Prostate gland (tissue), 2 donors: Measurements from ENCODE around the gene LURAP1L. TPM values are rescaled to one million over a fixed set of nuclear protein-coding genes. Genes with fewer than 3 reads are reported as not detected.

Experiments used
- DNase-seq: peaks from one replicate; pipeline ENCODE4 v3.0.0-alpha.2; 2019; ENCODE audit warnings: low spot score
- H3K27ac ChIP-seq, 2 donors: fragments of 200-600 bp; sonication (generic); 2 replicates each; pipeline ENCODE4 v1.5.1; 2017 to 2019
- H3K27me3 ChIP-seq: fragments of 200-600 bp; sonication (generic); replicated peaks from 2 replicates; pipeline ENCODE4 v1.5.1; 2019; ENCODE audit not compliant: insufficient read depth
- H3K36me3 ChIP-seq, 2 donors: fragments of 200-600 bp; sonication (generic); 1 replicate in 1 of 2; 2 replicates in 1 of 2; pipeline versions ENCODE4 v1.5.1 to v1.8.1; 2017 to 2019
- H3K4me1 ChIP-seq: fragments of 200-600 bp; sonication (generic); replicated peaks from 2 replicates; pipeline ENCODE4 v1.5.1; 2019
- H3K4me3 ChIP-seq, 2 donors: fragments of 200-600 bp; sonication (generic); 2 replicates each; pipeline ENCODE4 v1.5.1; 2017 to 2019
- H3K9me3 ChIP-seq: fragments of 200-600 bp; sonication (generic); 2 replicates; pipeline ENCODE4 v1.5.1; 2017
- POLR2A ChIP-seq: fragments of 450-650 bp; IDR thresholded peaks from one replicate; pipeline ENCODE4 v1.6.1; 2016; ENCODE audit warnings: antibody characterized with exemption, mild to moderate bottlenecking
- POLR2AphosphoS5 ChIP-seq: sonication (generic); formaldehyde crosslinking; IDR thresholded peaks from one replicate; pipeline ENCODE4 v1.6.1; 2017; ENCODE audit warnings: antibody characterized with exemption
- WGBS: methylation state at CpG from one replicate; pipeline ENCODE4 v1.1.5; 2018; 5-methylcytosine and 5-hydroxymethylcytosine counted together
- intact Hi-C: fragments of 100-400 bp; cut with DNase I; formaldehyde crosslinking; loops from one replicate; pipeline ENCODE4 v1.14.2; 2022
- total RNA-seq, 2 donors: library from RNA; depleted of rRNA; stranded (reverse); fragments of >200 nt; gene quantifications; one replicate each; pipeline ENCODE4 v1.1.0, GENCODE V29; 2016
- TF ChIP-seq, protein P1 (sequence below), 4 experiments: fragments of 200-600 bp in 2 of 4; fragments of 450-650 bp in 2 of 4; sonication (generic) in 2 of 4; IDR thresholded peaks; 1 replicate in 3 of 4; 2 replicates in 1 of 4; pipeline ENCODE4 v1.5.1; 2016 to 2019; ENCODE audit warnings: antibody characterized with exemption in 4 of 4, mild to moderate bottlenecking in 2 of 4, moderate library complexity in 2 of 4

The LURAP1L gene
- total RNA-seq, 2 donors from 2014 or later, result 2.7 to 8.8 TPM

DNA sequence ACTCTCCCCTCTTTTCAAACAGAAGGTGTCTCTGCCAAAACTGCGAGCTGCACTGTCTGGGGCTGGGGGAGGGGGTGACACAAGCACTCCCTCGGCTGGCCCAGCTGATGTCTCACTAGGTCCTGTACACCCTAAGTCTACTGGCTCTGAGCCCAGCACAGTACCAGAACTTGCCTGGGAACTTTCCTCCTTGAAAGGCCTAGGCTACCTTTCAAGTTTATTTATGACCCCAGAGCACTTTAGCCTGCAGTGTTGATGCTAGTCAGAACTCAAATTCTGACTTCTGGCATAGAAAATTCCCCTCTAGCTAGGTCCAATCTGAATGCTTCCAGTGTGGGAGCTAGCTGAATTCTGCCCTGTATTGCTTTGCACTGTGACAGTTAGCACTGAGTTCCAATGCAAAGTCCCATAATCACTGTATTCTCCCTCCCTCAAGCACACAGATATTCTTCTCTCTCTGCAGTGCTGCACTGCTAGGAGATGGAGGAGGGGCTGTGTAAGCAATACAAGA, 10.5 kb downstream of the LURAP1L start:
- Histone ChIP-seq H3K36me3 (no peaks in the 10 kb centered on the region), H3K4me3 (no peak overlapping the region), H3K27ac (no peak overlapping the region), H3K9me3 (no peaks in the 10 kb centered on the region), H3K4me1 (no peaks in the 10 kb centered on the region), H3K27me3 (no peaks in the 10 kb centered on the region)
- intact Hi-C loops, result no loop called here
- TF ChIP-seq, protein P1, sequence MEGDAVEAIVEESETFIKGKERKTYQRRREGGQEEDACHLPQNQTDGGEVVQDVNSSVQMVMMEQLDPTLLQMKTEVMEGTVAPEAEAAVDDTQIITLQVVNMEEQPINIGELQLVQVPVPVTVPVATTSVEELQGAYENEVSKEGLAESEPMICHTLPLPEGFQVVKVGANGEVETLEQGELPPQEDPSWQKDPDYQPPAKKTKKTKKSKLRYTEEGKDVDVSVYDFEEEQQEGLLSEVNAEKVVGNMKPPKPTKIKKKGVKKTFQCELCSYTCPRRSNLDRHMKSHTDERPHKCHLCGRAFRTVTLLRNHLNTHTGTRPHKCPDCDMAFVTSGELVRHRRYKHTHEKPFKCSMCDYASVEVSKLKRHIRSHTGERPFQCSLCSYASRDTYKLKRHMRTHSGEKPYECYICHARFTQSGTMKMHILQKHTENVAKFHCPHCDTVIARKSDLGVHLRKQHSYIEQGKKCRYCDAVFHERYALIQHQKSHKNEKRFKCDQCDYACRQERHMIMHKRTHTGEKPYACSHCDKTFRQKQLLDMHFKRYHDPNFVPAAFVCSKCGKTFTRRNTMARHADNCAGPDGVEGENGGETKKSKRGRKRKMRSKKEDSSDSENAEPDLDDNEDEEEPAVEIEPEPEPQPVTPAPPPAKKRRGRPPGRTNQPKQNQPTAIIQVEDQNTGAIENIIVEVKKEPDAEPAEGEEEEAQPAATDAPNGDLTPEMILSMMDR (IDR thresholded peaks at IDR 0.05), result no peak
- no peak for TF ChIP-seq POLR2A
- no peak for TF ChIP-seq POLR2AphosphoS5
- peak; percentile 31 for DNase-seq
- 10% methylated on average over 2 of the region's 2 CpGs for WGBS

DNA sequence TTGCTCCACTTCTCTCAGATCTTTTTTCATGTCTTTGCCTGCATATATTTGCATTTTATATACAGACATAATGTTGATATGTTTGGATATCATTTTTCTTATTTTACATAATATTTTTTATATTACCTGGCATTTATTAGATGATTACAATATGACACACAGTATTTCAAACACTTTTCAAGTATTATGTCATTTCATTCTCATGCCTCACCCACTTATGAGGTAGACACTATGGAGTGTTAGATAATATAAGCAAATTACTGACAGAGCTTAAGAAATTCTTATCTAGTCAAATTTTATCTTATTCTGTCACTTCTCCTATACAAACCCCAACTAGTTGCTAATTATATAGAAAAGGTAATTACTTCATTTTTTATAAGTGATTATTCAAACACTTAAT, 11.1 kb downstream of the LURAP1L start:
- no peaks in the 10 kb centered on the region for H3K4me1 ChIP-seq
- H3K4me3 ChIP-seq, result no peak overlapping the region
- no peaks in the 10 kb centered on the region for H3K9me3 ChIP-seq
- no peak for TF ChIP-seq POLR2A
- TF ChIP-seq, protein P1 (IDR thresholded peaks at IDR 0.05), result no peak
- TF ChIP-seq POLR2AphosphoS5, result no peak
- no peak overlapping the region for H3K27ac ChIP-seq
- no peaks in the 10 kb centered on the region for H3K27me3 ChIP-seq
- no peak for DNase-seq
- intact Hi-C loops, result no loop called here
- no peaks in the 10 kb centered on the region for H3K36me3 ChIP-seq

DNA sequence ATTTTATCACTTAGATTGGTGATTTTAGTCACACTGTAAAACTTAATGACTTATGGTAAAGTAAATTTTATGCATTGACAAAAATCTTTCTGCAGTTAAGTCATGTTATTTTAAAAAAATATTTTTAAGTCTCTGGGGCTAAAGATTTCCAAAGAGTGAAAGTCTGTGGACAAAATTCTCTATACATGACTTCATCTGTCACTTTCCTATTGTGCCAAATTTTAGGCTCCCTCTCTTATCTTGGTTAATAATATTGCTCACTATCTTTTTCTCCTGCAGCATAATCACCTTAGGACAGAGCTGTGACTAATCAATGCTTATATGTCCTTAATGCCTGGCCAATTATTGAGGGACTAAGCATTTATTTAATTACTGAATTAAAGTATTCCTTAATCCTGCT, 15.2 kb downstream of the LURAP1L start:
- Histone ChIP-seq H3K4me3 (no peak overlapping the region), H3K4me1 (no peaks in the 10 kb centered on the region), H3K27me3 (no peaks in the 10 kb centered on the region), H3K9me3 (no peaks in the 10 kb centered on the region), H3K27ac (no peak overlapping the region), H3K36me3 (no peaks in the 10 kb centered on the region)
- intact Hi-C loops, result no loop called here
- no peak for TF ChIP-seq POLR2A
- TF ChIP-seq, protein P1 (IDR thresholded peaks at IDR 0.05), result no peak
- no peak for TF ChIP-seq POLR2AphosphoS5
- no peak for DNase-seq

GRCh38 chr9:12790883-12791282, 16.1 kb downstream of the LURAP1L start:
- no peak overlapping the region for H3K27ac ChIP-seq
- DNase-seq, result no peak
- H3K9me3 ChIP-seq, result no peaks in the 10 kb centered on the region
- no peaks in the 10 kb centered on the region for H3K4me1 ChIP-seq
- TF ChIP-seq, protein P1 (IDR thresholded peaks at IDR 0.05), result no peak
- TF ChIP-seq POLR2A, result no peak
- TF ChIP-seq POLR2AphosphoS5, result no peak
- H3K36me3 ChIP-seq, result no peaks in the 10 kb centered on the region
- H3K27me3 ChIP-seq, result no peaks in the 10 kb centered on the region
- WGBS, result 57% methylated on average over 3 of the region's 3 CpGs
- H3K4me3 ChIP-seq, result no peak overlapping the region
- intact Hi-C loops, result no loop called here

GRCh38 chr9:12794101-12794799, 19.4 kb downstream of the LURAP1L start:
- Histone ChIP-seq H3K27ac (no peak overlapping the region), H3K4me1 (no peaks in the 10 kb centered on the region)
- DNase-seq, result no peak

More at GRCh38 chr9:12794101-12794799, 19.4 kb downstream of the LURAP1L start:
- no peaks in the 10 kb centered on the region for H3K9me3 ChIP-seq
- no peaks in the 10 kb centered on the region for H3K36me3 ChIP-seq
- WGBS, result 29% methylated on average over 2 of the region's 2 CpGs
- TF ChIP-seq, protein P1 (IDR thresholded peaks at IDR 0.05), result no peak
- TF ChIP-seq POLR2A (no peak), POLR2AphosphoS5 (no peak)
- H3K27me3 ChIP-seq, result no peaks in the 10 kb centered on the region
- H3K4me3 ChIP-seq, result no peak overlapping the region
- intact Hi-C loops, result no loop called here
